ENCODE measurements around the gene F11R.
A peak's percentile ranks its signal among the peaks of the same experiment; 100 is the strongest.
"Not testable (repeated sequence)": the region's sequence is repeated elsewhere in the genome, so short reads cannot be mapped to it uniquely, and the experiment has no call there.

The F11R gene

GRCh38 chr1:160953030-160953429, 67.9 kb downstream of the F11R start:
- FAIRE-seq, result no peak
- DNase-seq (ENCODE audit: insufficient read length), result no peak
- TF ChIP-seq POLR2AphosphoS5 (IDR thresholded peaks at IDR 0.05; ENCODE audit: low read depth, low read length) (no peak), POLR2A (IDR thresholded peaks at IDR 0.05; ENCODE audit: low read depth, low read length) (no peak), TAF1 (IDR thresholded peaks at IDR 0.05; ENCODE audit: borderline replicate concordance, low read depth, low read length) (no peak)

DNA sequence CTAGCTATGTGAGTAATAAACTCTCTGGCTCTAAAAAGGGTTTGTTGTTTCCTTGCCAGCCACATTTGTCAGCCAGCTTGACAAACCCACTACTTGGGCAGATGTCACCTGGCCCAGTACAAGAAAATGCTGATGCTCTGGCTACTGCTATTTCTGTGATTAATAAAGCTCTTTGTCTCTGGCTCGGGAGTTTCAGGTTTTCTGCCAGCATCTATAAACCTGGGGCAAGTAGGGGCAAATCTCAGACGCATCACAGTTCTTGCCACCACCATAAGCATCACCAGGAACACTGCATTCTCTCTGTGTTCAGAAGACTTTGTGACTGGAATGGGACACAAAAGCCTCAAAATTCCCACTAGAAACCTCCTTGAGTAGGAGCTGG, 68.8 kb downstream of the F11R start:
- FAIRE-seq (no peak), DNase-seq (ENCODE audit: insufficient read length) (no peak)

GRCh38 chr1:160951443-160952128, 69.4 kb downstream of the F11R start:
- DNase-seq (ENCODE audit: insufficient read length) (peak; percentile 41), FAIRE-seq (peak; percentile 85)
- TF ChIP-seq POLR2A (IDR thresholded peaks at IDR 0.05; ENCODE audit: low read depth, low read length), result no peak
- no peak for TF ChIP-seq TAF1 (IDR thresholded peaks at IDR 0.05; ENCODE audit: borderline replicate concordance, low read depth, low read length)
- no peak for TF ChIP-seq POLR2AphosphoS5 (IDR thresholded peaks at IDR 0.05; ENCODE audit: low read depth, low read length)

More for the DNA sequence above, 68.8 kb downstream of the F11R start:
- TF ChIP-seq TAF1 (IDR thresholded peaks at IDR 0.05; ENCODE audit: borderline replicate concordance, low read depth, low read length), result no peak
- no peak for TF ChIP-seq POLR2A (IDR thresholded peaks at IDR 0.05; ENCODE audit: low read depth, low read length)
- no peak for TF ChIP-seq POLR2AphosphoS5 (IDR thresholded peaks at IDR 0.05; ENCODE audit: low read depth, low read length)

GRCh38 chr1:160950657-160951056, 70.3 kb downstream of the F11R start:
- DNase-seq (ENCODE audit: insufficient read length) (no peak), FAIRE-seq (no peak)
- TF ChIP-seq TAF1 (IDR thresholded peaks at IDR 0.05; ENCODE audit: borderline replicate concordance, low read depth, low read length) (no peak), POLR2A (IDR thresholded peaks at IDR 0.05; ENCODE audit: low read depth, low read length) (no peak), POLR2AphosphoS5 (IDR thresholded peaks at IDR 0.05; ENCODE audit: low read depth, low read length) (no peak)

DNA sequence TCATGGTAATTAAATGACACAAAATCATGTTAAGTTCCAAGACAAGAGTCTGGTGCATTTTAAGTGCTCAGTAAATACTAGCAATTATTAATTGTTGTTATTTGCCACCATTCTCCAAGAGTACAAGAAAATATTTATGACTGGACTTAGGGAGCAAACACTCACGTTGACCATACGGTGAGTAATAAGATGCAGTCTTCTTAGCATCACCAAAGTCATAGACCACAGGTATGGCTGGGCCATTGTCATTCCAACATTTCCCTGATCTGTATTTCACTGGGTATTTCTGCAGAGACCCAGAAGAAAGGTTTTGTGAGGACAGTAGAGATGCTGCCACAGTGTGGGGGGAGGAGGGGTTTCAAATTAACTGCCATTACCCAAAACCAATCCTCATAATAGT, 71.1 kb downstream of the F11R start:
- FAIRE-seq (no peak), DNase-seq (ENCODE audit: insufficient read length) (no peak)
- TF ChIP-seq TAF1 (IDR thresholded peaks at IDR 0.05; ENCODE audit: borderline replicate concordance, low read depth, low read length) (no peak), POLR2AphosphoS5 (IDR thresholded peaks at IDR 0.05; ENCODE audit: low read depth, low read length) (no peak), POLR2A (IDR thresholded peaks at IDR 0.05; ENCODE audit: low read depth, low read length) (no peak)

GRCh38 chr1:160949216-160949880, 71.6 kb downstream of the F11R start:
- DNase-seq (ENCODE audit: insufficient read length); FAIRE-seq: not testable (repeated sequence)

DNA sequence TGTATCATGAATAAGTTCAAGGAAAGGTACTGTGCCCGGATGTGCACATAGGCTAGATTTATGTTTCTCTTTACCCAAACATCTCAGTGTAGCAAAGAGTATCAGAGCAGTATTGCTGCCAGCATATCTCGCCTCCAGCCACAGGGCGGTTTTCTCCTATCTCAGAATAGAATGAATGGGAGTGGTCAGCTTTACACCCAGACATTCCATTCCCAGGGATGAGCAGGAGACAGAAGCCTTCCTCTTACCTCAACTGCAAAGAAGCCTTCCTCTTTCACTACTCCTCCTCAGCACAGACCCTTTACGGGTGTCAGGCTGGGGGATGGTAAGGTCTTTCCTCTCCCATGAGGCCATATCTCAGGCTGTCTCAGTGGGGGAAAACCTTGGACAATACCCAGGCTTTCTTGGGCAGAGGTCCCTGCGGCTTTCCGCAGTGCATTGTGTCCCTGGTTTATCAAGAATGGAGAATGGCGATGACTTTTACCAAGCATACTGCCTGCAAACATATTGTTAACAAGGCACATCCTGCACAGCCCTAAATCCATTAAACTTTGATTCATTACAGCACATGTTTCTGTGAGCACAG, 73.7 kb downstream of the F11R start:
- DNase-seq (ENCODE audit: insufficient read length); FAIRE-seq: not testable (repeated sequence)

DNA sequence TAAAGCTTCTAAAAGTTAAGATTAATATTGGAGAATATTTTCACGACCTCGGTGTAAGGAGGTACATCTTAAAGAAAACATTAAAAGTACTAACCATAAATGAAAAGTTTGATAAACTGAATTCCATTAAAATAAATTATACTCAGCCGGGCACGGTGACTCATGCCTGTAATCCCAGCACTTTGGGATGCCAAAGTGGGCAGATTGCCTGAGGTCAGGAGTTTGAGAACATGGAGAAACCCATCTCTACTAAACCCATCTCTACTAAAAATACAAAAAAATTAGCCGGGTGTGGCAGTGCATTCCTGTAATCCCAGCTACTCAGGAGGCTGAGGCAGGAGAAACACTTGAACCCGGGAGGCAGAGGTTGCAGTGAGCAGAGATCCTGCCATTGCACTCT, 75.1 kb downstream of the F11R start:
- not testable (repeated sequence) for DNase-seq (ENCODE audit: insufficient read length); FAIRE-seq

Measured in GM12892 (cell line).